PC-3 (cell line): ENCODE data around the gene CATSPERE. TPM values are rescaled to one million over a fixed set of nuclear protein-coding genes. Genes with fewer than 3 reads are reported as not detected.
A peak's percentile ranks its signal among the peaks of the same experiment; 100 is the strongest.

Source experiments
- ATAC-seq: fragments of 200-7000 bp; cut with Tn5 transposase; 2 replicates; pipeline ENCODE4 v1.9.1; 2020; ENCODE audit warnings: mild to moderate bottlenecking, moderate library complexity
- BruUV-seq: library from RNA; stranded (reverse); fragments of 400-500 nt; replicated peaks from 2 replicates; lab custom pipeline; 2021; lab: Mats Ljungman, UMichigan
- CTCF ChIA-PET: fragments of 300-600 bp; sonication (Branson Sonifier 250); formaldehyde crosslinking; loops from one replicate; lab custom pipeline; 2022; ENCODE audit warnings: antibody characterized with exemption; lab: Charles Lee
- POLR2A ChIA-PET: fragments of 300-600 bp; sonication (Branson Sonifier 250); formaldehyde crosslinking; loops from one replicate; lab custom pipeline; 2022; ENCODE audit warnings: antibody characterized with exemption; ENCODE audit not compliant: unreplicated experiment; lab: Charles Lee
- DNase-seq: peaks from one replicate; pipeline ENCODE4 v3.0.0-alpha.2; 2015
- H2AFZ ChIP-seq: fragments of 300-600 bp; sonication (generic); 2 replicates; pipeline ENCODE4 v1.6.0; 2016; ENCODE audit warnings: antibody characterized with exemption, low read length
- H3F3A ChIP-seq: fragments of 300-600 bp; sonication (generic); one replicate; pipeline ENCODE4 v1.6.0; 2017; ENCODE audit warnings: antibody characterized with exemption, low read length, control low read depth, mild to moderate bottlenecking; ENCODE audit not compliant: unreplicated experiment
- H3K27ac ChIP-seq: fragments of 300-600 bp; sonication (generic); 2 replicates; pipeline ENCODE4 v1.5.1; 2016; ENCODE audit warnings: mild to moderate bottlenecking, low read length
- H3K27me3 ChIP-seq: fragments of 300-600 bp; sonication (generic); 2 replicates; pipeline ENCODE4 v1.6.1; 2016; ENCODE audit warnings: low read length, mixed read lengths
- H3K36me3 ChIP-seq: fragments of 300-600 bp; sonication (generic); 2 replicates; pipeline ENCODE4 v1.6.1; 2016; ENCODE audit warnings: low read depth, mixed run types, low read length, mixed read lengths
- H3K4me1 ChIP-seq: fragments of 300-600 bp; sonication (generic); 2 replicates; pipeline ENCODE4 v1.5.1; 2016; ENCODE audit warnings: low read length; ENCODE audit not compliant: insufficient read depth
- H3K4me2 ChIP-seq: fragments of 300-600 bp; sonication (generic); 2 replicates; pipeline ENCODE4 v1.6.0; 2016; ENCODE audit warnings: low read length
- H3K4me3 ChIP-seq: fragments of 300-600 bp; sonication (generic); 2 replicates; pipeline ENCODE4 v1.5.1; 2016; ENCODE audit warnings: mild to moderate bottlenecking, low read length, mixed read lengths
- H3K79me2 ChIP-seq: fragments of 300-600 bp; sonication (generic); 2 replicates; pipeline ENCODE4 v1.6.1; 2017; ENCODE audit warnings: low read length, mixed read lengths
- H3K9ac ChIP-seq: fragments of 300-600 bp; sonication (generic); 2 replicates; pipeline ENCODE4 v1.6.0; 2016; ENCODE audit warnings: mild to moderate bottlenecking, low read length
- H3K9me2 ChIP-seq: fragments of 300-600 bp; sonication (generic); replicated peaks from 2 replicates; pipeline ENCODE4 v1.6.1; 2016; ENCODE audit warnings: mixed run types, low read length, mixed read lengths
- H3K9me3 ChIP-seq: fragments of 300-600 bp; sonication (generic); 2 replicates; pipeline ENCODE4 v1.6.1; 2016; ENCODE audit warnings: low read length, mixed read lengths
- H4K20me1 ChIP-seq: fragments of 300-600 bp; sonication (generic); 2 replicates; pipeline ENCODE4 v1.6.1; 2016; ENCODE audit warnings: low read length, mixed read lengths
- EZH2 ChIP-seq: fragments of 300-600 bp; sonication (generic); IDR thresholded peaks from one replicate; pipeline ENCODE4 v1.6.1; 2017; ENCODE audit warnings: antibody characterized with exemption, mild to moderate bottlenecking, low read length; ENCODE audit not compliant: unreplicated experiment
- EZH2phosphoT487 ChIP-seq: fragments of 300-600 bp; sonication (generic); IDR thresholded peaks from 2 replicates; pipeline ENCODE4 v1.6.1; 2018; ENCODE audit warnings: mild to moderate bottlenecking, antibody characterized with exemption, low read length, borderline replicate concordance
- intact Hi-C: fragments of 100-400 bp; cut with micrococcal nuclease; formaldehyde crosslinking; loops from 2 replicates; pipeline ENCODE4 v1.9.0; 2023
- total RNA-seq: library from RNA; depleted of rRNA; stranded (reverse); fragments of >200 nt; gene quantifications from 2 replicates; pipeline ENCODE4 v1.2.3, GENCODE V29; 2014
- TF ChIP-seq, protein P1 (sequence below): fragments of 300-600 bp; sonication (generic); conservative IDR thresholded peaks from 2 replicates; pipeline ENCODE4 v1.5.1; 2017; ENCODE audit warnings: antibody characterized with exemption, low read depth, mild to moderate bottlenecking, low read length

Gene CATSPERE
- total RNA-seq, 1 experiment from 2014 or later = not detected

GRCh38 chr1:244448279-244449036, 12.6 kb upstream of the CATSPERE start:
- intact Hi-C loops = no loop called here
- Histone ChIP-seq H3K9me3 (no peaks in the 10 kb centered on the region), H3K4me3 (peak overlapping the region; percentile 96; the same call in 1 of the 2 replicates), H2AFZ (no peak overlapping the region), H3K27ac (no peak overlapping the region), H4K20me1 (peaks cover 51% of the 10 kb centered on the region), H3K79me2 (peaks cover 80% of the 10 kb centered on the region), H3K9me2 (no peaks in the 10 kb centered on the region), H3K4me1 (peaks cover 33% of the 10 kb centered on the region), H3K9ac (no peak overlapping the region), H3F3A (no peaks in the 10 kb centered on the region), H3K4me2 (peak overlapping the region; percentile 94), H3K27me3 (no peaks in the 10 kb centered on the region), H3K36me3 (peaks cover 30% of the 10 kb centered on the region)
- ChIA-PET POLR2A (no interaction called here), CTCF (interaction anchor here (0.6 kb wide), 1 partner anchor 397 kb away, joined by 5 read pairs; the partner anchor contains the start of gene ZBTB18)
- TF ChIP-seq EZH2 = no peak
- no TSS peak for BruUV-seq
- ATAC-seq = no peak
- DNase-seq = no peak

DNA sequence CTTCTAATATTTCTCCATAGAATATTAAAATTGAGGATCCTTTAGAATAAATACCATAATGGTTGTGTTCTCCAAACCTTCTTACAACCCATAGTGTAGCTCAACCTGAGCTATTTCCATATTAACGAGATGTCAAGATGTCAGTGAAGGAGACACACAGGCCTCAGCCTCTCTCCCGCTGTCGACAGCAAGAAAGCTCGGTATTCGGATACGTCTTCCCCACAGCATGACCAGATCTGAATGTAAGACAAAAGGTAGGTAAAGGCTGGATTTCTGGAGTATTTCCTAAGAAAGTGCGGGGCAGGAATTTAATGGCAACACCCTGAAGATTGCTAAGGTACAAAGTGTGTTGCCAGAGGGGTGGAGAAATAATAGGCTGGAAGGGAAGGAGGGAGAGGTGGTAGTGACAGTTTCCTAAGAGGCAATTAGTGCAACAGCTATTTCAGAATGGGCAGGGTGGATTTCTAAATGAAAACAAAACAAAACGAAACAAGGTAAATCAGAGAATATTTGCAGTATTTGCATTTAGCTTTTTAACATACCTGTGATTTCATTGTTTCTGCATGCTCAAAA, 11.1 kb upstream of the CATSPERE start:
- Histone ChIP-seq H3K36me3 (peaks cover 27% of the 10 kb centered on the region), H3K27me3 (no peaks in the 10 kb centered on the region), H2AFZ (no peak overlapping the region), H3K27ac (no peak overlapping the region), H3F3A (no peaks in the 10 kb centered on the region), H4K20me1 (peaks cover 47% of the 10 kb centered on the region), H3K4me1 (peaks cover 33% of the 10 kb centered on the region), H3K9me3 (no peaks in the 10 kb centered on the region), H3K9ac (peak overlapping the region; percentile 96; the same call in 1 of the 2 replicates), H3K79me2 (peaks cover 66% of the 10 kb centered on the region), H3K4me3 (peak overlapping the region; percentile 96), H3K9me2 (no peaks in the 10 kb centered on the region), H3K4me2 (peak overlapping the region; percentile 94)
- CTCF ChIA-PET = interaction anchor here (0.9 kb wide), 1 partner anchor 176 kb away, joined by 3 read pairs; no protein-coding TSS in a partner anchor
- POLR2A ChIA-PET = interaction anchor here (0.6 kb wide), 1 partner anchor 279 kb away, joined by 3 read pairs; no protein-coding TSS in a partner anchor
- no peak for ATAC-seq
- TF ChIP-seq EZH2 (no peak), EZH2phosphoT487 (no peak)
- TF ChIP-seq, protein P1, sequence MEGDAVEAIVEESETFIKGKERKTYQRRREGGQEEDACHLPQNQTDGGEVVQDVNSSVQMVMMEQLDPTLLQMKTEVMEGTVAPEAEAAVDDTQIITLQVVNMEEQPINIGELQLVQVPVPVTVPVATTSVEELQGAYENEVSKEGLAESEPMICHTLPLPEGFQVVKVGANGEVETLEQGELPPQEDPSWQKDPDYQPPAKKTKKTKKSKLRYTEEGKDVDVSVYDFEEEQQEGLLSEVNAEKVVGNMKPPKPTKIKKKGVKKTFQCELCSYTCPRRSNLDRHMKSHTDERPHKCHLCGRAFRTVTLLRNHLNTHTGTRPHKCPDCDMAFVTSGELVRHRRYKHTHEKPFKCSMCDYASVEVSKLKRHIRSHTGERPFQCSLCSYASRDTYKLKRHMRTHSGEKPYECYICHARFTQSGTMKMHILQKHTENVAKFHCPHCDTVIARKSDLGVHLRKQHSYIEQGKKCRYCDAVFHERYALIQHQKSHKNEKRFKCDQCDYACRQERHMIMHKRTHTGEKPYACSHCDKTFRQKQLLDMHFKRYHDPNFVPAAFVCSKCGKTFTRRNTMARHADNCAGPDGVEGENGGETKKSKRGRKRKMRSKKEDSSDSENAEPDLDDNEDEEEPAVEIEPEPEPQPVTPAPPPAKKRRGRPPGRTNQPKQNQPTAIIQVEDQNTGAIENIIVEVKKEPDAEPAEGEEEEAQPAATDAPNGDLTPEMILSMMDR = no peak
- intact Hi-C loops = loop anchor here (2.0 to 10.0 kb wide), 6 partner anchors 13 to 525 kb away; no protein-coding TSS in a partner anchor
- BruUV-seq = no TSS peak
- DNase-seq = no peak

DNA sequence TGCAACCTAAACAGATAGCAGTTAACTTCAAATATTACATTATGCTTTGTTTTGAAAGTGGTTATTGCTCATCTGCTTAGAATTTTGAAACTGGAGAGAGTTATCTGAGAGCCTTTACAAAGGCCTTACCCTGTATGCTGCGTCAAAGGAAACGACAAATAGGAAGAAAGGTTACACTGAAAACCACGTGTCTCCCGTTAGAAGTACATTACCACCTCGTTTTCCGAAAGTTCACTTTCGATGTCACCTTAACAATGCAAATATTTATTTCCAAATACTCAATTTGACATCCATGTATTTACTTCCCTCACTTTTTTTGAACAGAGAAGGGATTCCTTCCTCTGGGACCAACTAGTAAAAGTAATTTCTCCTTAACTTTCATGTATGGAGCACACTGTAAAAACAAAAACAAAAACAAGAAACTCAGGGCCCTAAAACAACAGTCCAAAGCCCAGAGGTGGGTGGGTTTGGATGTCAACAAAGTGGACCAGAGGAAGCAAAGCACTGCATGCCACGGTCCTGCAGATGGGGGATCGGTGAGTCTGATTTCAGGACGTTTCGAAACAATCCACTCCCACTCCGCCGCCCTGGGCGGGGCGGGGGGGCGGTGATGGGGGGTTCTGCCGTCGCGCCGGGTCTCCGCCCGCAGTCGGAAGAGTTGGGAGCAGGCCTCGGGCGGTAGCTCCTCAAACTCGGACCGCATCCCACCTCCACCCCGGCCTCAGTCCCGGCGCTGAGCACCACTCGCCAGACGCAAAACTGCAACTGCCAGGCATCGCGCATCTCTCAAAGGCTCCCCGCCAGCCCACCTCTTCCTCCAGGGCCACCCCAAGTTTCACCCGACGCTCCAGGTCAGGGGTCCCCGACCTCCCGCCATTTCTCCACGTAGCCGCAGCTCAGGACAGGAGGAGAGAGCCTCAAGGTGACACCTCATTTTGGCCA, 10.2 kb upstream of the CATSPERE start:
- DNase-seq (peak; percentile 61), ATAC-seq (peak; percentile 9)
- peaks cover 23% of the 10 kb centered on the region for H3K36me3 ChIP-seq
- no peaks in the 10 kb centered on the region for H3K27me3 ChIP-seq
- no peaks in the 10 kb centered on the region for H3F3A ChIP-seq
- H3K9me2 ChIP-seq = no peaks in the 10 kb centered on the region
- H3K79me2 ChIP-seq = peaks cover 58% of the 10 kb centered on the region
- peak overlapping the region; percentile 96 for H3K4me3 ChIP-seq
- TF ChIP-seq EZH2phosphoT487 (no peak), EZH2 (no peak)
- TF ChIP-seq, protein P1 = no peak
- H3K4me1 ChIP-seq = peaks cover 33% of the 10 kb centered on the region
- peak overlapping the region; percentile 96 for H3K9ac ChIP-seq
- peaks cover 42% of the 10 kb centered on the region for H4K20me1 ChIP-seq
- ChIA-PET POLR2A (no interaction called here), CTCF (interaction anchor here (0.9 kb wide), 1 partner anchor 177 kb away, joined by 3 read pairs; no protein-coding TSS in a partner anchor)
- intact Hi-C loops = loop anchor here (2.0 to 10.0 kb wide), 6 partner anchors 14 to 524 kb away; no protein-coding TSS in a partner anchor
- no peaks in the 10 kb centered on the region for H3K9me3 ChIP-seq
- BruUV-seq = no TSS peak
- peak overlapping the region; percentile 78 for H3K27ac ChIP-seq
- peak overlapping the region; percentile 94 for H3K4me2 ChIP-seq
- peak overlapping the region; percentile 69 for H2AFZ ChIP-seq
